H1 (cell line): ENCODE data around the gene SEMA3A. TPM values are rescaled to one million over a fixed set of nuclear protein-coding genes. Genes with fewer than 3 reads are reported as not detected.

Experiments used
- CTCF ChIA-PET: fragments of 300-600 bp; sonication (Branson Sonifier 250); formaldehyde crosslinking; loops from one replicate; lab custom pipeline; 2021; ENCODE audit not compliant: partially characterized antibody; lab: Charles Lee
- POLR2A ChIA-PET: fragments of 300-600 bp; sonication (Branson Sonifier 250); formaldehyde crosslinking; loops from one replicate; lab custom pipeline; 2021; ENCODE audit warnings: inconsistent platforms; ENCODE audit not compliant: partially characterized antibody; lab: Charles Lee
- DNase-seq, 2 experiments: peaks; one replicate each; pipeline versions ENCODE4 v3.0.0 to v3.0.0-alpha.2; 2010 to 2022; ENCODE audit warnings: low spot score in 2 of 2, low read depth in 1 of 2, mixed read lengths in 1 of 2
- FAIRE-seq: peaks from 2 replicates; lab custom pipeline; 2011; peaks lifted over from hg19 to GRCh38; lab: Jason Lieb, UNC
- H2AFZ ChIP-seq: 2 replicates; pipeline ENCODE4 v1.8.1; 2012; ENCODE audit warnings: low read length, inconsistent platforms
- H2AK5ac ChIP-seq: 2 replicates; pipeline ENCODE4 v1.6.1; 2013; ENCODE audit warnings: low read depth, low read length
- H2BK120ac ChIP-seq: replicated peaks from 2 replicates; pipeline ENCODE3; 2013; ENCODE audit warnings: low read depth, low read length, inconsistent platforms
- H2BK12ac ChIP-seq: 2 replicates; pipeline ENCODE4 v1.6.1; 2013; ENCODE audit warnings: low read depth, low read length
- H2BK15ac ChIP-seq: 2 replicates; pipeline ENCODE4 v1.6.1; 2013; ENCODE audit warnings: low read length
- H2BK20ac ChIP-seq: 2 replicates; pipeline ENCODE4 v1.6.1; 2013; ENCODE audit warnings: low read length
- H2BK5ac ChIP-seq: 2 replicates; pipeline ENCODE4 v1.6.1; 2013; ENCODE audit warnings: low read depth, low read length
- H3K14ac ChIP-seq: 2 replicates; pipeline ENCODE4 v1.6.1; 2013; ENCODE audit warnings: inconsistent platforms; ENCODE audit not compliant: insufficient read length
- H3K18ac ChIP-seq: 2 replicates; pipeline ENCODE4 v1.6.1; 2013; ENCODE audit warnings: low read length; ENCODE audit errors: extremely low read depth
- H3K23ac ChIP-seq: 2 replicates; pipeline ENCODE4 v1.6.1; 2013; ENCODE audit warnings: inconsistent platforms; ENCODE audit not compliant: insufficient read length
- H3K23me2 ChIP-seq: 2 replicates; pipeline ENCODE4 v1.6.1; 2013; ENCODE audit warnings: low read depth, low read length
- H3K27ac ChIP-seq: 2 replicates; pipeline ENCODE4 v1.6.1; 2011; ENCODE audit warnings: low read depth, low read length, inconsistent platforms
- H3K27me3 ChIP-seq, 4 experiments: replicated peaks in 1 of 4; 1 replicate in 1 of 4; 2 replicates in 3 of 4; pipeline versions ENCODE4 v1.6.1 to v1.8.1; 2011 to 2013; ENCODE audit warnings: low read length in 3 of 4, mild to moderate bottlenecking in 3 of 4, inconsistent platforms in 2 of 4, mixed read lengths in 2 of 4, moderate library complexity in 1 of 4; ENCODE audit not compliant: control insufficient read depth in 3 of 4, insufficient read depth in 3 of 4; ENCODE audit errors: extremely low read depth in 1 of 4
- H3K36me3 ChIP-seq, 4 experiments: 2 replicates each; pipeline versions ENCODE4 v1.6.1 to v1.8.1; 2011 to 2013; ENCODE audit warnings: mild to moderate bottlenecking in 4 of 4, low read length in 3 of 4, moderate library complexity in 2 of 4, control low read depth in 1 of 4, inconsistent platforms in 1 of 4; ENCODE audit not compliant: insufficient read depth in 4 of 4, control insufficient read depth in 2 of 4
- H3K4ac ChIP-seq: replicated peaks from 2 replicates; pipeline ENCODE3; 2013; ENCODE audit warnings: low read length, low read depth, mixed read lengths, inconsistent platforms; ENCODE audit not compliant: insufficient read length
- H3K4me1 ChIP-seq, 4 experiments: replicated peaks in 1 of 4; 1 replicate in 1 of 4; 2 replicates in 3 of 4; pipeline versions ENCODE4 v1.6.1 to v1.8.1; 2011 to 2013; ENCODE audit warnings: low read length in 3 of 4, inconsistent platforms in 2 of 4, mixed read lengths in 1 of 4; ENCODE audit not compliant: insufficient read depth in 4 of 4, control insufficient read depth in 3 of 4
- H3K4me2 ChIP-seq, 2 experiments: 2 replicates each; pipeline versions ENCODE4 v1.6.1 to v1.8.1; 2011 to 2013; ENCODE audit warnings: low read depth in 2 of 2, low read length in 2 of 2, control low read depth in 1 of 2, inconsistent platforms in 1 of 2, mild to moderate bottlenecking in 1 of 2; ENCODE audit not compliant: insufficient read depth in 1 of 2
- H3K4me3 ChIP-seq, 4 experiments: fragments of 200-600, 300-600 bp in 1 of 4; sonication (generic), shearing (Covaris generic), sonication (Bioruptor Twin) in 1 of 4; 2 replicates each; pipeline versions ENCODE4 v1.5.1 to v1.8.1; 2011 to 2016; ENCODE audit warnings: low read length in 4 of 4, low read depth in 3 of 4, control low read depth in 2 of 4, inconsistent platforms in 2 of 4, mild to moderate bottlenecking in 2 of 4, mixed read lengths in 1 of 4, moderate library complexity in 1 of 4; ENCODE audit not compliant: insufficient read depth in 2 of 4; ENCODE audit errors: extremely low read depth in 1 of 4
- H3K56ac ChIP-seq: replicated peaks from 2 replicates; pipeline ENCODE3; 2013; ENCODE audit warnings: low read depth, mild to moderate bottlenecking, mixed read lengths, low read length, inconsistent platforms; ENCODE audit not compliant: insufficient read length
- H3K79me1 ChIP-seq: 2 replicates; pipeline ENCODE4 v1.6.1; 2013; ENCODE audit warnings: low read depth, low read length, control low read depth
- H3K79me2 ChIP-seq, 2 experiments: 2 replicates each; pipeline versions ENCODE4 v1.6.1 to v1.8.1; 2012 to 2013; ENCODE audit warnings: low read length in 2 of 2, mild to moderate bottlenecking in 2 of 2, inconsistent platforms in 1 of 2; ENCODE audit not compliant: insufficient read depth in 2 of 2, control insufficient read depth in 1 of 2
- H3K9ac ChIP-seq, 4 experiments: replicated peaks in 1 of 4; 1 replicate in 1 of 4; 2 replicates in 3 of 4; pipeline versions ENCODE4 v1.6.1 to v1.8.1; 2011 to 2013; ENCODE audit warnings: low read depth in 3 of 4, low read length in 3 of 4, control low read depth in 2 of 4, mild to moderate bottlenecking in 2 of 4, moderate library complexity in 2 of 4, inconsistent platforms in 1 of 4; ENCODE audit errors: extremely low read depth in 1 of 4
- H3K9me3 ChIP-seq, 2 experiments: 2 replicates each; pipeline versions ENCODE4 v1.6.1 to v1.8.1; 2012 to 2013; ENCODE audit warnings: mild to moderate bottlenecking in 2 of 2, moderate library complexity in 2 of 2, control low read depth in 1 of 2, inconsistent platforms in 1 of 2, low read depth in 1 of 2, low read length in 1 of 2, mixed read lengths in 1 of 2; ENCODE audit not compliant: insufficient read depth in 2 of 2
- H4K20me1 ChIP-seq, 2 experiments: replicated peaks in 1 of 2; 2 replicates each; pipeline versions ENCODE3 to v1.8.1; 2011 to 2013; ENCODE audit warnings: inconsistent platforms in 2 of 2, low read length in 2 of 2, mild to moderate bottlenecking in 1 of 2; ENCODE audit not compliant: insufficient read depth in 2 of 2, control insufficient read depth in 1 of 2
- H4K5ac ChIP-seq: 2 replicates; pipeline ENCODE4 v1.6.1; 2013; ENCODE audit warnings: low read length, low read depth, mixed read lengths, inconsistent platforms; ENCODE audit not compliant: insufficient read length
- H4K8ac ChIP-seq: 2 replicates; pipeline ENCODE4 v1.8.0; 2013; ENCODE audit warnings: mild to moderate bottlenecking, moderate library complexity, low read length, inconsistent platforms; ENCODE audit not compliant: insufficient read depth; ENCODE audit errors: extremely low read depth
- H4K91ac ChIP-seq: replicated peaks from 2 replicates; pipeline ENCODE3; 2013; ENCODE audit warnings: low read length, mixed read lengths, inconsistent platforms; ENCODE audit not compliant: insufficient read length
- CTBP2 ChIP-seq: IDR thresholded peaks from 2 replicates; pipeline ENCODE4 v1.7.0; 2011; ENCODE audit warnings: borderline replicate concordance, mild to moderate bottlenecking, moderate library complexity, mixed read lengths, low read length; ENCODE audit not compliant: insufficient read depth, insufficient read length
- MAFK ChIP-seq: IDR thresholded peaks from 2 replicates; pipeline ENCODE4 v1.6.1; 2012; ENCODE audit warnings: low read depth, mild to moderate bottlenecking, improper control_type of control experiment, low read length
- WGBS, 2 experiments: shearing (Covaris generic) in 1 of 2; methylation state at CpG; one replicate each; pipeline versions ENCODE4 v1.1.6 to v1.1.7; 2013 to 2015; ENCODE audit warnings: low lambda C conversion rate in 2 of 2, mixed read lengths in 2 of 2, inconsistent platforms in 1 of 2, low coverage in 1 of 2, missing lambda C conversion rate in 1 of 2; ENCODE audit not compliant: insufficient replicate concordance in 2 of 2, insufficient coverage in 1 of 2, insufficient read length in 1 of 2; ENCODE audit errors: extremely low coverage in 1 of 2, missing lambda C conversion rate in 1 of 2; 5-methylcytosine and 5-hydroxymethylcytosine counted together
- polyA plus RNA-seq, 7 experiments: library from polyadenylated mRNA; depleted of rRNA in 3 of 7; stranded (reverse) in 5 of 7; unstranded in 2 of 7; fragments of >200 nt in 5 of 7; fragments of 200-250 nt in 2 of 7; gene quantifications; 1 replicate in 5 of 7; 2 replicates in 1 of 7; 4 replicates in 1 of 7; pipeline versions ENCODE4 v1.2.1 to v1.2.3, GENCODE V29; 2011 to 2013; ENCODE audit warnings: missing spikeins in 2 of 7, mixed read lengths in 2 of 7
- total RNA-seq: library from RNA; stranded (reverse); fragmentation: NEBNext Ultra II Directional; extraction: Animal tissue kit (Norgen Biotek cat#: 25700); gene quantifications from 2 replicates; pipeline ENCODE4 v1.2.1, GENCODE V29; 2021

SEMA3A gene
- total and polyA plus RNA-seq, 2 of the 8 experiments (the other 6 are each of a cell fraction or from before 2014, with no cell fraction given) = 8.1 to 45.9 TPM

DNA sequence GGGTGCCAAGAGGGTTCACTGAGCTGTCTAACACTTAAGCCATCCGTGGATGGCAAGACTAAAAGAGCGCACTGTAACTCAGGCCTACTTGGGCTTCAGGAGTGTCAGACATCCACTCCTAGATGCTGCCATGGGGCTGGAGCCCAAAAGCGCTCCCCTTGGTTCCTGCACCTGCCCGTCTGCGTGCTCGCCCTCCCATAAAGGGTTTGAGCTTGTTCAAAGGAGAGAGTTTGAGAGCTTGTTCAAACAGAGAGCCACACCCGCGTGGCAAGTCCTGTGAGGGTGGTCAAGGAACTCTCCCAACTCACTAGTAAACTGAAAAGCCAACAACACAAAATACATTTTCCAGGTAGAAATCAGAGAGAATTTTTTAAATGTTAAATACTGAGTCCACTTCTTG, 256.7 kb downstream of the SEMA3A start:
- H2BK12ac ChIP-seq = no peak overlapping the region
- H3K14ac ChIP-seq = no peak overlapping the region
- ChIA-PET POLR2A (no interaction called here), CTCF (interaction anchor here (0.6 to 9.8 kb wide), 4 partner anchors 8 to 1089 kb away, joined by 3 to 134 read pairs (median 48); no protein-coding TSS in a partner anchor)
- no peak overlapping the region for H2BK5ac ChIP-seq
- no peak overlapping the region for H3K4me3 ChIP-seq
- H3K56ac ChIP-seq = no peak overlapping the region
- H3K4ac ChIP-seq = no peak overlapping the region
- H4K8ac ChIP-seq = no peak overlapping the region
- no peaks in the 10 kb centered on the region for H3K9me3 ChIP-seq
- no peaks in the 10 kb centered on the region for H3K23me2 ChIP-seq
- no peaks in the 10 kb centered on the region for H3K36me3 ChIP-seq
- FAIRE-seq = no peak
- no peaks in the 10 kb centered on the region for H3K79me2 ChIP-seq
- no peak overlapping the region for H4K91ac ChIP-seq
- no peak overlapping the region for H3K4me2 ChIP-seq
- TF ChIP-seq MAFK (no peak), CTBP2 (no peak)
- H2AK5ac ChIP-seq = no peak overlapping the region
- H2AFZ ChIP-seq = no peak overlapping the region; the same call in 1 of the 2 replicates
- H2BK120ac ChIP-seq = no peak overlapping the region
- WGBS, 2 experiments = 91% methylated on average over 8 of the region's 8 CpGs; no CpG with 5 or more reads in 1 of the 2 experiments
- H3K79me1 ChIP-seq = no peaks in the 10 kb centered on the region
- no peak overlapping the region for H3K18ac ChIP-seq
- no peaks in the 10 kb centered on the region for H3K27me3 ChIP-seq
- no peak for DNase-seq
- H3K23ac ChIP-seq = no peak overlapping the region
- no peak overlapping the region for H4K5ac ChIP-seq
- no peak overlapping the region for H3K27ac ChIP-seq
- H2BK15ac ChIP-seq = no peak overlapping the region
- no peak overlapping the region for H3K9ac ChIP-seq
- peaks cover 0 to 2% (median 0%) of the 10 kb centered on the region in 4 experiments; a peak in 1 of 7 replicates for H3K4me1 ChIP-seq
- H2BK20ac ChIP-seq = no peak overlapping the region
- no peaks in the 10 kb centered on the region for H4K20me1 ChIP-seq
